GM12878 (cell line): ENCODE measurements around the gene POFUT2. TPM values are rescaled to one million over a fixed set of nuclear protein-coding genes. Genes with fewer than 3 reads are reported as not detected.

Experiments used
- ATAC-seq: fragments of 200-7000 bp; cut with Tn5 transposase; 3 replicates; pipeline ENCODE4 v1.9.1; 2020; ENCODE audit warnings: mild to moderate bottlenecking, moderate library complexity
- BruUV-seq: library from RNA; stranded (reverse); fragments of 400-500 nt; replicated peaks from 2 replicates; lab custom pipeline; 2021; lab: Mats Ljungman, UMichigan
- CTCF ChIA-PET: fragments of 300-600 bp; sonication (Branson Sonifier 250); formaldehyde crosslinking; extraction: SDS; loops from one replicate; lab custom pipeline; 2021; ENCODE audit warnings: inconsistent platforms; lab: Yijun Ruan, JAX
- POLR2A ChIA-PET: fragments of 350-600 bp; formaldehyde crosslinking; extraction: SDS; loops from one replicate; lab custom pipeline; 2021; ENCODE audit warnings: inconsistent platforms; lab: Charles Lee
- RAD21 ChIA-PET: fragments of 300-600 bp; sonication (Branson Sonifier 250); formaldehyde crosslinking; loops from one replicate; lab custom pipeline; 2023; ENCODE audit warnings: antibody characterized with exemption; ENCODE audit not compliant: unreplicated experiment; lab: Charles Lee
- SMC1A ChIA-PET: fragments of 300-600 bp; sonication (Branson Sonifier 250); formaldehyde crosslinking; loops from one replicate; lab custom pipeline; 2023; ENCODE audit not compliant: unreplicated experiment, uncharacterized antibody; lab: Charles Lee
- DNase-seq: peaks from one replicate; pipeline ENCODE4 v3.0.0-alpha.2; 2011; ENCODE audit warnings: low read depth, low spot score
- FAIRE-seq: peaks from 3 replicates; lab custom pipeline; 2011; peaks lifted over from hg19 to GRCh38; lab: Jason Lieb, UNC
- H2AFZ ChIP-seq: 2 replicates; pipeline ENCODE4 v1.6.0; 2011; ENCODE audit warnings: low read depth, low read length, control low read depth; ENCODE audit not compliant: control insufficient read depth
- H3K27ac ChIP-seq: 2 replicates; pipeline ENCODE4 v1.5.1; 2011; ENCODE audit warnings: control low read depth; ENCODE audit not compliant: control insufficient read depth, insufficient read depth
- H3K27me3 ChIP-seq, 2 experiments: replicated peaks in 1 of 2; 2 replicates each; pipeline versions ENCODE4 v1.6.0 to v1.6.1; 2011; ENCODE audit warnings: low read length in 1 of 2; ENCODE audit not compliant: control insufficient read depth in 2 of 2, insufficient read depth in 2 of 2
- H3K36me3 ChIP-seq, 2 experiments: 2 replicates each; pipeline ENCODE4 v1.5.1; 2011; ENCODE audit warnings: low read length in 1 of 2; ENCODE audit not compliant: control insufficient read depth in 2 of 2, insufficient read depth in 2 of 2
- H3K4me1 ChIP-seq: 2 replicates; pipeline ENCODE4 v1.6.1; 2011; ENCODE audit warnings: mild to moderate bottlenecking, low read length, moderate library complexity, mixed read lengths; ENCODE audit not compliant: control insufficient read depth, insufficient read depth
- H3K4me2 ChIP-seq: 2 replicates; pipeline ENCODE4 v1.6.0; 2011; ENCODE audit warnings: control low read depth; ENCODE audit not compliant: control insufficient read depth, insufficient read depth
- H3K4me3 ChIP-seq: fragments of 200-600 bp; sonication (generic); 2 replicates; pipeline ENCODE4 v1.5.1; 2016
- H3K79me2 ChIP-seq: 2 replicates; pipeline ENCODE4 v1.6.0; 2011; ENCODE audit warnings: low read length; ENCODE audit not compliant: control insufficient read depth, insufficient read depth
- H3K9ac ChIP-seq: 2 replicates; pipeline ENCODE4 v1.8.0; 2011; ENCODE audit warnings: low read length, control low read depth, mixed read lengths; ENCODE audit not compliant: control insufficient read depth, insufficient read depth
- H3K9me3 ChIP-seq: replicated peaks from 3 replicates; pipeline ENCODE4 v1.5.1; 2011; ENCODE audit warnings: mild to moderate bottlenecking, low read length; ENCODE audit not compliant: control insufficient read depth, insufficient read depth
- H4K20me1 ChIP-seq: 2 replicates; pipeline ENCODE4 v1.6.0; 2011; ENCODE audit not compliant: control insufficient read depth, insufficient read depth
- DPF2 ChIP-seq: fragments of 450-650 bp; IDR thresholded peaks from 2 replicates; pipeline ENCODE4 v1.6.1; 2017; ENCODE audit warnings: mild to moderate bottlenecking
- E4F1 ChIP-seq: fragments of 450-650 bp; IDR thresholded peaks from 2 replicates; pipeline ENCODE4 v1.6.1; 2018; ENCODE audit warnings: borderline replicate concordance, mild to moderate bottlenecking; ENCODE audit not compliant: partially characterized antibody
- KLF5 ChIP-seq: fragments of 450-650 bp; IDR thresholded peaks from 2 replicates; pipeline ENCODE4 v1.6.1; 2014; ENCODE audit warnings: mild to moderate bottlenecking; ENCODE audit not compliant: partially characterized antibody
- RUNX3 ChIP-seq: IDR thresholded peaks from 2 replicates; pipeline ENCODE4 v1.6.1; 2012; ENCODE audit warnings: low read length, inconsistent platforms
- SMARCA5 ChIP-seq: fragments of 450-650 bp; IDR thresholded peaks from 2 replicates; pipeline ENCODE4 v1.6.1; 2017; ENCODE audit warnings: mild to moderate bottlenecking
- SREBF1 ChIP-seq: IDR thresholded peaks from 2 replicates; pipeline ENCODE4 v1.6.1; 2012; ENCODE audit warnings: mild to moderate bottlenecking, low read length
- TCF3 ChIP-seq: IDR thresholded peaks from 2 replicates; pipeline ENCODE4 v1.6.1; 2012; ENCODE audit warnings: low read depth, mild to moderate bottlenecking, low read length, borderline replicate concordance; ENCODE audit not compliant: insufficient read depth
- TCF7 ChIP-seq: IDR thresholded peaks from 2 replicates; pipeline ENCODE4 v1.6.1; 2014; ENCODE audit warnings: antibody characterized with exemption, borderline replicate concordance
- ZBED1 ChIP-seq: IDR thresholded peaks from 2 replicates; pipeline ENCODE4 v1.6.1; 2016; ENCODE audit warnings: borderline replicate concordance
- WGBS: methylation state at CpG from one replicate; pipeline ENCODE4 v1.1.6; 2016; ENCODE audit warnings: low lambda C conversion rate; ENCODE audit not compliant: insufficient replicate concordance, insufficient coverage; ENCODE audit errors: missing lambda C conversion rate; 5-methylcytosine and 5-hydroxymethylcytosine counted together
- in situ Hi-C: fragments of 300-500 bp; cut with MboI; formaldehyde crosslinking; loops from 9 replicates; pipeline ENCODE4 v1.14.3; 2018; ENCODE audit warnings: mixed read lengths
- intact Hi-C: fragments of 100-400 bp; cut with micrococcal nuclease; formaldehyde crosslinking; loops from one replicate; pipeline ENCODE4 v1.14.2; 2022; ENCODE audit not compliant: unreplicated experiment
- polyA plus RNA-seq, 11 experiments: library from polyadenylated mRNA; depleted of rRNA in 4 of 11; unstranded in 6 of 11; stranded (reverse) in 5 of 11; fragments of >200 nt; fragmentation: Nextera tagmentation in 4 of 11; fragmentation: Illumina TruSeq in 1 of 11; extraction: Ambion mirVana in 4 of 11; extraction: Trizol in 1 of 11; gene quantifications; 1 replicate in 1 of 11; 2 replicates in 10 of 11; pipeline versions ENCODE4 v1.2.1 to v1.2.3, GENCODE V29; 2011 to 2016; ENCODE audit warnings: inconsistent platforms in 2 of 11, missing spikeins in 2 of 11, low read depth in 1 of 11
- total RNA-seq, 4 experiments: library from RNA; depleted of rRNA in 3 of 4; stranded (reverse); fragments of >200 nt in 3 of 4; fragmentation: Illumina TruSeq in 1 of 4; extraction: Trizol in 1 of 4; gene quantifications; 2 replicates each; pipeline versions ENCODE4 v1.2.1 to v1.2.3, GENCODE V29; 2013 to 2021
- TF ChIP-seq, protein P1 (sequence below): IDR thresholded peaks from 2 replicates; pipeline ENCODE4 v1.6.1; 2011; ENCODE audit warnings: low read depth, low read length, improper control_type of control experiment, borderline replicate concordance

POFUT2 gene
- total and polyA plus RNA-seq, 10 of the 15 experiments (the other 5 are each of a cell fraction or from before 2014, with no cell fraction given), result 1.2 to 15.1 (median 6.8) TPM

- TF ChIP-seq KLF5, result no peak
- TF ChIP-seq DPF2, result no peak
These were observed 33.2 kb downstream of the POFUT2 start (continued) for GRCh38 chr21:45254460-45254930.

DNA sequence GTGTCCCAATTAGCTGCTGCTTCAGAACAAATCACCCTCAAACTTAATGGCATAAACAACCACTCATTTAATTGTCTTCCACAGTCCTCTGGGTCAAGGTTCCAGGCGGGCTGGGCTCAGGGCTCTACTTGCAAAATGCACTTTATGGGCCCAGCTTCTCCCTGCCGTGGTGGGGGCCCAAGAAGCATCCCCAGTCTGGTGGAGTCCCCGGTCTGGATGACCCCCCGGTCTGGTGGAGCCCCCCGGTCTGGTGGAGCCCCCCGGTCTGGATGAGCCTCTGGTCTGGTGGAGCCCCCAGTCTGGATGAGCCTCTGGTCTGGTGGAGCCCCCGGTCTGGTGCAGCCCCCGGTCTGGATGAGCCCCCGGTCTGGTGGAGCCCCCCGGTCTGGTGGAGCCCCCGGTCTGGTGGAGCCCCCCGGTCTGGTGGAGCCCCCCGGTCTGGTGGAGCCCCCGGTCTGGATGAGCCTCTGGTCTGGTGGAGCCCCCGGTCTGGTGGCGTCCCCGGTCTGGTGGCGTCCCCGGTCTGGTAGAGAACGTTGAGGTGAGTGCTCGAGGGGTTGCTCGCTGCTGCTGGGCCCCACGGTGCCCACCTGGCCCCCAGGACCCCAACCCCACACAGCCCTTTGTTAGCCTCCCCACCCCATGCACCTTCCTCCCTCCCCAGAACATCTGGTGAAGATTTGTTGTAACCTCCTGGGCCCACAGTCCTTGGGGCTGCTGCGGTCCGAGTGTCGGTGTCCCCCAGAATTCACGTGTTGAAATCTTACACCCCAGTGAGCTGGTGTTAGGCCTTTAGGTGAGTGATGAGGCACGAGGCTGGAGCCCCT lies 33.8 kb downstream of the POFUT2 start:
- no peak overlapping the region for H3K9ac ChIP-seq
- in situ Hi-C loops (no loop called here), intact Hi-C loops (no loop called here)
- H3K79me2 ChIP-seq, result no peaks in the 10 kb centered on the region
- ChIA-PET CTCF (no interaction called here), SMC1A (no interaction called here), RAD21 (no interaction called here), POLR2A (no interaction called here)
- H3K4me2 ChIP-seq, result no peak overlapping the region
- H3K9me3 ChIP-seq, result no peaks in the 10 kb centered on the region; the same call in 2 of the 3 replicates
- no peak for DNase-seq
- no peak overlapping the region for H3K4me3 ChIP-seq
- H3K27me3 ChIP-seq, result no peaks in the 10 kb centered on the region
- no TSS peak for BruUV-seq
- no peaks in the 10 kb centered on the region for H3K4me1 ChIP-seq
- no peak overlapping the region for H3K27ac ChIP-seq
- no peaks in the 10 kb centered on the region for H4K20me1 ChIP-seq
- no peak overlapping the region for H2AFZ ChIP-seq
- FAIRE-seq, result no peak
- no peak for TF ChIP-seq TCF7
- TF ChIP-seq RUNX3, result no peak
- TF ChIP-seq, protein P1, sequence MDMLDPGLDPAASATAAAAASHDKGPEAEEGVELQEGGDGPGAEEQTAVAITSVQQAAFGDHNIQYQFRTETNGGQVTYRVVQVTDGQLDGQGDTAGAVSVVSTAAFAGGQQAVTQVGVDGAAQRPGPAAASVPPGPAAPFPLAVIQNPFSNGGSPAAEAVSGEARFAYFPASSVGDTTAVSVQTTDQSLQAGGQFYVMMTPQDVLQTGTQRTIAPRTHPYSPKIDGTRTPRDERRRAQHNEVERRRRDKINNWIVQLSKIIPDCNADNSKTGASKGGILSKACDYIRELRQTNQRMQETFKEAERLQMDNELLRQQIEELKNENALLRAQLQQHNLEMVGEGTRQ, result no peak
- TF ChIP-seq SMARCA5, result no peak
- TF ChIP-seq ZBED1, result no peak
- no peak for TF ChIP-seq TCF3
- no peak for TF ChIP-seq SREBF1
- no peak for TF ChIP-seq E4F1
- 42% methylated on average over 22 of the region's 28 CpGs for WGBS
- H3K36me3 ChIP-seq, result no peaks in the 10 kb centered on the region
- no peak for ATAC-seq
